ENCODE data around the gene SAMD11. TPM values are rescaled to one million over a fixed set of nuclear protein-coding genes. Genes with fewer than 3 reads are reported as not detected.
"Not testable (repeated sequence)": the region's sequence is repeated elsewhere in the genome, so short reads cannot be mapped to it uniquely, and the experiment has no call there.

SAMD11 gene
- total RNA-seq, 1 donor from 2014 or later = 0.14 TPM

- no peaks in the 10 kb centered on the region for H3K4me1 Mint-ChIP-seq
- no peak overlapping the region for H3K27ac Mint-ChIP-seq (ENCODE audit: unreplicated experiment)
- peaks cover 92% of the 10 kb centered on the region for H3K27me3 Mint-ChIP-seq (ENCODE audit: low read depth)
- TF ChIP-seq, protein P1, sequence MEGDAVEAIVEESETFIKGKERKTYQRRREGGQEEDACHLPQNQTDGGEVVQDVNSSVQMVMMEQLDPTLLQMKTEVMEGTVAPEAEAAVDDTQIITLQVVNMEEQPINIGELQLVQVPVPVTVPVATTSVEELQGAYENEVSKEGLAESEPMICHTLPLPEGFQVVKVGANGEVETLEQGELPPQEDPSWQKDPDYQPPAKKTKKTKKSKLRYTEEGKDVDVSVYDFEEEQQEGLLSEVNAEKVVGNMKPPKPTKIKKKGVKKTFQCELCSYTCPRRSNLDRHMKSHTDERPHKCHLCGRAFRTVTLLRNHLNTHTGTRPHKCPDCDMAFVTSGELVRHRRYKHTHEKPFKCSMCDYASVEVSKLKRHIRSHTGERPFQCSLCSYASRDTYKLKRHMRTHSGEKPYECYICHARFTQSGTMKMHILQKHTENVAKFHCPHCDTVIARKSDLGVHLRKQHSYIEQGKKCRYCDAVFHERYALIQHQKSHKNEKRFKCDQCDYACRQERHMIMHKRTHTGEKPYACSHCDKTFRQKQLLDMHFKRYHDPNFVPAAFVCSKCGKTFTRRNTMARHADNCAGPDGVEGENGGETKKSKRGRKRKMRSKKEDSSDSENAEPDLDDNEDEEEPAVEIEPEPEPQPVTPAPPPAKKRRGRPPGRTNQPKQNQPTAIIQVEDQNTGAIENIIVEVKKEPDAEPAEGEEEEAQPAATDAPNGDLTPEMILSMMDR (conservative IDR thresholded peaks at IDR 0.05) = no peak
- H3K4me3 Mint-ChIP-seq = no peak overlapping the region
- no peaks in the 10 kb centered on the region for H3K36me3 Mint-ChIP-seq (ENCODE audit: low read depth)
- H3K9me3 Mint-ChIP-seq = peaks cover 3% of the 10 kb centered on the region
- DNase-seq (ENCODE audit: low read depth, low spot score) = no peak
Measured at GRCh38 chr1:888297-888696, 35.4 kb upstream of the SAMD11 start.

DNA sequence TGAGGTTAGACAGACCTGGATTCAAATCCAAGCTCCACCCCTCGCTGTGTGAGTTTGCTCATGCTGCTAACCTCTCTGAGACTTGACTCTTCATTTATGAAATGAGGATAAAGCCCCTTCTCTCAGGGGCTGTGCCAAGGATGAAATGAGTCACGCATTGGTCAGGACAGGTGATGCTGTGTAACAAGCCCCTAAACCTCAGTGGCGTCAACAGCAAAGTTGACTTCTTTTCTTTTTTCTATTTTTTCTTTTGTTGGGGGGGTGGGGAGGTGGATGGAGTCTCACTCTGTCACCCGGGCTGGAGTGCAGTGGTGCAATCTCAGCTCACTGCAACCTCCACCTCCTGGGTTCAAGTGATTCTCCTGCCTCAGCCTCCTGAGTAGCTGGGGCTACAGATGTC is 33.9 kb upstream of the SAMD11 start:
- not testable (repeated sequence) for H3K9me3 Mint-ChIP-seq; DNase-seq (ENCODE audit: low read depth, low spot score); H3K4me1 Mint-ChIP-seq; H3K4me3 Mint-ChIP-seq; H3K36me3 Mint-ChIP-seq (ENCODE audit: low read depth); H3K27ac Mint-ChIP-seq (ENCODE audit: unreplicated experiment)
- H3K27me3 Mint-ChIP-seq (ENCODE audit: low read depth) = peaks cover 89% of the 10 kb centered on the region

- H3K4me1 Mint-ChIP-seq; H3K4me3 Mint-ChIP-seq; H3K36me3 Mint-ChIP-seq (ENCODE audit: low read depth); H3K9me3 Mint-ChIP-seq; H3K27ac Mint-ChIP-seq (ENCODE audit: unreplicated experiment); DNase-seq (ENCODE audit: low read depth, low spot score): not testable (repeated sequence)
- peaks cover 89% of the 10 kb centered on the region for H3K27me3 Mint-ChIP-seq (ENCODE audit: low read depth)
Measured at GRCh38 chr1:890234-890633, 33.5 kb upstream of the SAMD11 start.

- Mint-ChIP-seq H3K9me3 (no peaks in the 10 kb centered on the region), H3K27me3 (ENCODE audit: low read depth) (peaks cover 89% of the 10 kb centered on the region)
- no peak for DNase-seq (ENCODE audit: low read depth, low spot score)
Measured at GRCh38 chr1:890661-891060, 33.1 kb upstream of the SAMD11 start.

GRCh38 chr1:897226-897625 is 26.5 kb upstream of the SAMD11 start:
- Mint-ChIP-seq H3K27me3 (ENCODE audit: low read depth) (peaks cover 88% of the 10 kb centered on the region), H3K4me1 (no peaks in the 10 kb centered on the region), H3K27ac (ENCODE audit: unreplicated experiment) (no peak overlapping the region), H3K36me3 (ENCODE audit: low read depth) (no peaks in the 10 kb centered on the region), H3K9me3 (no peaks in the 10 kb centered on the region), H3K4me3 (no peak overlapping the region)
- TF ChIP-seq, protein P1 (conservative IDR thresholded peaks at IDR 0.05) = no peak
- DNase-seq (ENCODE audit: low read depth, low spot score) = no peak

More at GRCh38 chr1:890661-891060, 33.1 kb upstream of the SAMD11 start:
- no peak overlapping the region for H3K27ac Mint-ChIP-seq (ENCODE audit: unreplicated experiment)
- TF ChIP-seq, protein P1 (conservative IDR thresholded peaks at IDR 0.05) = no peak
- H3K4me1 Mint-ChIP-seq = no peaks in the 10 kb centered on the region
- H3K36me3 Mint-ChIP-seq (ENCODE audit: low read depth) = no peaks in the 10 kb centered on the region
- no peak overlapping the region for H3K4me3 Mint-ChIP-seq

DNA sequence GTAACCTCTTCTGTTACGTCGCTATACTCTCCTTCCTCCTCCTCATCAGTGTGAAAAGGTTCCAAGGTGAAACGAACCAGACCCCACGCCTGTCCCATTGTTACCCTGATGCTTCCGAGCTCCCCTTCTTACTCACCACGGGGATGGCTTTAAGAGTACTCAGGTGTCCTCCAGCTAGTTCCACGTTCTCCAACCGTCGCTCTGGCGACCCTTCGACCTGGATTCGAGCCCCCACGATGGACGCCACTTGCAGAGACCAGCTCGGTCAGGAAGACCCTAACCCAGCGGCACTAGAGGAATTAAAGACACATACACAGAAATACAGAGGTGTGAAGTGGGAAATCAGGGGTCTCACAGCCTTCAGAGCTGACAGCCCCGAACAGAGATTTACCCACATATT is 25.8 kb upstream of the SAMD11 start:
- not testable (repeated sequence) for H3K4me1 Mint-ChIP-seq; H3K9me3 Mint-ChIP-seq; DNase-seq (ENCODE audit: low read depth, low spot score); H3K27ac Mint-ChIP-seq (ENCODE audit: unreplicated experiment); H3K36me3 Mint-ChIP-seq (ENCODE audit: low read depth); H3K4me3 Mint-ChIP-seq
- H3K27me3 Mint-ChIP-seq (ENCODE audit: low read depth) = peaks cover 88% of the 10 kb centered on the region

DNA sequence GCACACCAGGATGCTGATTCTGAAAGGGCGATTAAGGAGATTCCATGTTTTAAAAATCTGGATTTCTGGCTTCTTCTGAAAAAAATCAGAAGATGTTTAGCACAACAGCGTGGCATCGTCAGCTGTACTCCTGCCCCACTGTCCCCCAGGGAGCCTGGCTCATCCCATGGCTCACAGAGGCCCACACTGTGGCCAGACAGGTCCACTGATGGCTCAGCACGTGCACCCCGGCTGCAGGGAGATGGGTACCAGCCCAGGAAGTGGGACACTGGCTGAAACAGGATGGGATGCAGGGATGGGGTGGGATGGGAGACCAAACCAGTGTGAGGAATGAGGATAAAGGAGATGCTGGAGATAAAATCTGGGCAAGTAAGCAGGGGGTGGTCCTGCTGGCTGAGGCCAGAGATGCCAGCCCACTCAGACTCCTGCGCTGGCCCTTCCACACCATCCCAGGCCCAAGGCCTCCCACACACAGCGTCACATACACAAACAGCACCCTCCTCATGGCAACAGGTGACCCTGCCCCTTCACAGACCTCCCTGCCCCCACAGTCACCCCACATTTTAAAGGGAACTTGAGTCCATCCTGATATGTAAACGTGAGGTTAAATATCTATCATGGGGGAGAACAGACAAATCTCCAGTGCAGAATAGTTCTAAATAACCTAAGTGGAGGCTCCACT is 23.9 kb upstream of the SAMD11 start:
- DNase-seq (ENCODE audit: low read depth, low spot score) = no peak
- Mint-ChIP-seq H3K9me3 (no peaks in the 10 kb centered on the region), H3K27me3 (ENCODE audit: low read depth) (peaks cover 79% of the 10 kb centered on the region), H3K4me3 (no peak overlapping the region), H3K36me3 (ENCODE audit: low read depth) (no peaks in the 10 kb centered on the region), H3K4me1 (no peaks in the 10 kb centered on the region), H3K27ac (ENCODE audit: unreplicated experiment) (no peak overlapping the region)
- TF ChIP-seq, protein P1 (conservative IDR thresholded peaks at IDR 0.05) = no peak

Data from neural crest cell (in vitro differentiated cells).